Tibial nerve (tissue), 4 donors: Measurements from ENCODE around the gene PAGR1.

Experiments used
- EP300 ChIP-seq, 2 donors: sonication (generic); formaldehyde crosslinking; IDR thresholded peaks; one replicate each; pipeline ENCODE4 v1.6.1; 2017; ENCODE audit warnings: antibody characterized with exemption in 2 of 2, mild to moderate bottlenecking in 1 of 2
- POLR2A ChIP-seq, 2 donors: fragments of 450-650 bp; IDR thresholded peaks; one replicate each; pipeline ENCODE4 v1.6.1; 2017; ENCODE audit warnings: antibody characterized with exemption in 2 of 2, mild to moderate bottlenecking in 2 of 2, moderate library complexity in 2 of 2
- TF ChIP-seq, protein P1 (sequence below), 5 experiments: fragments of 200-600 bp in 3 of 5; fragments of 450-650 bp in 2 of 5; sonication (generic) in 3 of 5; IDR thresholded peaks; one replicate each; pipeline ENCODE4 v1.5.1; 2016 to 2019; ENCODE audit warnings: antibody characterized with exemption in 5 of 5, mild to moderate bottlenecking in 3 of 5, moderate library complexity in 2 of 5

DNA sequence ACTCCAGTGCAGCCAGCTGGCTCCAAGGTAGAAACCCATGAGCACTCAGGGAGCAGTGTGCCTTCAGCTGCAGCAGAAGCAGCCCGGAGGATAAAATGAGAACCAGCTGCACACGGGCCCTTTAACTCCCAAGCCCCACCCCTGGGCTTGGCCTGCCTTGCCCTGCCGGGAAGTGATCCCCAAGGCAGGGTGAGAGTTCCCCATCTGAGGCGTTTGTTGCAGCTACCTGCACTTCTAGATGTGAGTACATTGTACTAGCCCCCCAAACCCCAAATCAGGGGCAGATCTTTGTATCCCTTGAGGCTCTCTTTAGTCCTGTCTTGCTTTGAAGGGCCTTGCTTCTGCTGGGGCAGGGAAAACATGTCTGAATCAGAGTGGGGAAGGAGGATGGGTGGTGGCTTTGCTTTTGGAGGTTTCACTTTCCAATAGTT is 4.3 kb downstream of the PAGR1 start, which contains the start of gene MVP:
- peak in 1 of 2 donors; percentile 32 for TF ChIP-seq POLR2A (IDR thresholded peaks at IDR 0.05)
- TF ChIP-seq, protein P1, sequence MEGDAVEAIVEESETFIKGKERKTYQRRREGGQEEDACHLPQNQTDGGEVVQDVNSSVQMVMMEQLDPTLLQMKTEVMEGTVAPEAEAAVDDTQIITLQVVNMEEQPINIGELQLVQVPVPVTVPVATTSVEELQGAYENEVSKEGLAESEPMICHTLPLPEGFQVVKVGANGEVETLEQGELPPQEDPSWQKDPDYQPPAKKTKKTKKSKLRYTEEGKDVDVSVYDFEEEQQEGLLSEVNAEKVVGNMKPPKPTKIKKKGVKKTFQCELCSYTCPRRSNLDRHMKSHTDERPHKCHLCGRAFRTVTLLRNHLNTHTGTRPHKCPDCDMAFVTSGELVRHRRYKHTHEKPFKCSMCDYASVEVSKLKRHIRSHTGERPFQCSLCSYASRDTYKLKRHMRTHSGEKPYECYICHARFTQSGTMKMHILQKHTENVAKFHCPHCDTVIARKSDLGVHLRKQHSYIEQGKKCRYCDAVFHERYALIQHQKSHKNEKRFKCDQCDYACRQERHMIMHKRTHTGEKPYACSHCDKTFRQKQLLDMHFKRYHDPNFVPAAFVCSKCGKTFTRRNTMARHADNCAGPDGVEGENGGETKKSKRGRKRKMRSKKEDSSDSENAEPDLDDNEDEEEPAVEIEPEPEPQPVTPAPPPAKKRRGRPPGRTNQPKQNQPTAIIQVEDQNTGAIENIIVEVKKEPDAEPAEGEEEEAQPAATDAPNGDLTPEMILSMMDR (IDR thresholded peaks at IDR 0.05) = no peak
- TF ChIP-seq EP300 (IDR thresholded peaks at IDR 0.05) = peak in 1 of 2 donors; percentile 77
